ENCODE measurements around the gene PZP.

DNA sequence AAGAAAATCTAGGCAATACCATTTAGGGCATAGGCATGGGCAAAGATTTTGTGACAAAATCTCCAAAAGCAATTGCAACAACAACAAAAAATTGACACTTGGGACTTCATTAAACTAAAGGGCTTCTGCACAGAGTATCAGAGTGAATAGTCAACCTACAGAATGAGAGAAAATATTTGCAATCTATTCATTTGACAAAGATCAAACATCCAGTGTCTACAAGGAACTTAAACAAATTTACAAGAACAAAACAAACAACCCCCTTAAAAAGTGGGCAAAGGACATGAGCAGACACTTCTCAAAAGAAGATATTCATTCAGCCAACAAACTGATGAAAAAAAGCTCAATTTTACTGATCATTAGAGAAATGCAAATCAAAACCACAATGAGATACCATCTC, 44.1 kb upstream of the PZP start:
- TF ChIP-seq CTCF (IDR thresholded peaks at IDR 0.05; ENCODE audit: poor library complexity, severe bottlenecking) = no peak
- TF ChIP-seq SMC3 (conservative IDR thresholded peaks at IDR 0.05; ENCODE audit: poor library complexity) = no peak
- TF ChIP-seq RAD21 (conservative IDR thresholded peaks at IDR 0.05) = no peak
